GM10266 (cell line): ENCODE measurements around the gene RAD54L2.
A peak's percentile ranks its signal among the peaks of the same experiment; 100 is the strongest.
"Not testable (repeated sequence)": the region's sequence is repeated elsewhere in the genome, so short reads cannot be mapped to it uniquely, and the experiment has no call there.

ENCODE experiments used
- DNase-seq: peaks from one replicate; pipeline ENCODE4 v3.0.0; 2012; ENCODE audit errors: extremely low spot score
- CTCF ChIP-seq: IDR thresholded peaks from 2 replicates; pipeline ENCODE4 v1.5.1; 2012; ENCODE audit warnings: mild to moderate bottlenecking, low read depth; ENCODE audit not compliant: control insufficient read depth, insufficient read depth; ENCODE audit errors: missing control alignments

The RAD54L2 gene

GRCh38 chr3:51503007-51503406 is 35.5 kb upstream of the RAD54L2 start:
- no peak for TF ChIP-seq CTCF
- DNase-seq = no peak

DNA sequence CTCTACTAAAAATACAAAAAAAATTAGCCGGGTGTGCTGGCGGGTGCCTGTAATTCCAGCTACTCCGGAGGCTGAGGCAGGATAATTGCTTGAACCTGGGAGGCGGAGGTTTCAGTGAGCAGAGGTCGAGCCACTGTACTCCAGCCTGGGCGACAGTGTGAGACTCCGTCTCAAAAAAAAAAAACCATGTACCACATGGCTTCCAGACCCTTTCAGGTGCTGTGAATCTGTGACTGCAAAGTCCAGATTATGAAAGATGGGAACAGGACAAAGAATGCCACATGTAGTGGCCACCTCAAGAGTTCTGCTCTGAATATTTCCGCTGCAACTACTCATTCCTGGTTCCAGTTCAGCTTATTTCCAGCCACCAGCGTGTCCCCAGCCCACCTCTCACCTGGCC is 30.3 kb upstream of the RAD54L2 start:
- TF ChIP-seq CTCF = no peak

GRCh38 chr3:51510996-51511395 is 27.5 kb upstream of the RAD54L2 start:
- no peak for DNase-seq
- no peak for TF ChIP-seq CTCF

More for the DNA sequence above, 30.3 kb upstream of the RAD54L2 start:
- DNase-seq = no peak

DNA sequence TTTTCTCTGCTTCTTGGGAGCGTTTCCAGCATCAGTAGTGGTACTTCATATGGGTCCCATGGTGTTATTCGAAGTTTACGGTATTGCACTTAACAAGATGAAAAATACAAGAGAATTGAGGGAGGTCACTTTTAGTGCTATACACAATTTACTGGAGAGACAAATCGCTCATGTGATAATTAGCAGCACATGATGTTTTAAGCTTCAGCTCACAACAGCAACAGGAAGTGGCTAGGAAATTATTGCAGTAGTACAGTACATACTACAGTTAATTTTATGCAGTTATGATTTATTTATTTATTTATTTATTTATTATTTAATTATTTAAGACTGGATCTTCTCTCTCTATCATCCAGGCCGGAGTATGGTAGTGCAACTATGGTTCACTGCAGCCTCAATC is 24.3 kb upstream of the RAD54L2 start:
- no peak for DNase-seq
- no peak for TF ChIP-seq CTCF

DNA sequence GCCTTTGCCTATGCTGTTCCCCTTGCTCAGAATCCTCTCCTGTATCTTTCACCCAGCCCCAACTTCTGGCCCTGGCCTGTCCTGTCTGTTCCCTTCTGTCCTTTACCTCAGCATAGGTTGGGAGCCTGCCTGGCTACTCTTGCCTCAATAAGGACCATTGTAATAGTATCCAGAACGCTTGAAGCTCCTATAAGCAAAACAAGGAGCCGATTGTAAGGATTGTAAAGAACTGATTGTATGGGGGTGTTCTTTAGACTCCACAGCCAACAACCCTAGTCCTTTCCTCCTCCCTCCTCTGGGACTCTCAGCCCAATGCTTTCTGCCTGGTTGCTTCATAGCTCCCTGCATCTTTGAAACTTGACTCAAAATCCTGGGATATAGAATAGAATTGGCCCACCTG is 18.7 kb upstream of the RAD54L2 start:
- no peak for TF ChIP-seq CTCF
- DNase-seq = no peak

DNA sequence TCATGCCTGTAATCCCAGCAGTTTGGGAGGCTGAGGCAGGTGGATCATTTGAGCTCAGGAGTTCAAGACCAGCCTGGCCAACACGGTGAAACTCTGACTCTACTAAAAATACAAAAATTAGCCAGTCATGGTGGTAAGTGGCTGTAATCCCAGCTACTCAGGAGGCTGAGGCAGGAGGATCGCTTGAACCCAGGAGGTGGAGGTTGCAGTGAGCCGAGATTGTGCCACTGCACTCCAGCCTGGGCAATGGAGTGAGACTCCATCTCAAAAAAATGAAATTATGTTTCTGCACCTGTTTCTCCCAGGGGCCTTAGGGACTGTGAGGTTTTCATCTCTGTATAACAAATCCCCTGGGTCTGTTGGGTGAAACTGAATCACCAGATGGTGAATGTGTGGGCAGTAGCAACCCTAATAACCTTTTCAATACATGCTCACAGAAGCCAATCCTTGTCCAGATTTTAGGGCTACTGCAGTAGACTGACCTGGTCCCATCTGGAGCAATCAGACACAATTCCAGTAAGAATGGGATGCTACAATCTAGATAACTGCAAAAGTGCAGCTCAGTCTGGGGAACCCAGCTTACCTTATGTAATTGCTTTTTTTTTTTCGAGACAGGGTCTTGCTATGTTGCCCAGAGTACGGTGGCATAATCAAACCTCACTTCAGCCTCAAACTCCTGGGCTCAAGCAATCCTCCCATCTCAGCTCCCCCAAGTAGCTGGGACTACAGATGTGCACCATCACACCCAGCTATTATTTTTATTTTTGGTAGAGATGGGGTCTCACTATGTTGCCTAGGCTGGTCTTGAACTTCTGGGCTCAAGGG is 17.4 kb upstream of the RAD54L2 start:
- DNase-seq = peak; percentile 49

DNA sequence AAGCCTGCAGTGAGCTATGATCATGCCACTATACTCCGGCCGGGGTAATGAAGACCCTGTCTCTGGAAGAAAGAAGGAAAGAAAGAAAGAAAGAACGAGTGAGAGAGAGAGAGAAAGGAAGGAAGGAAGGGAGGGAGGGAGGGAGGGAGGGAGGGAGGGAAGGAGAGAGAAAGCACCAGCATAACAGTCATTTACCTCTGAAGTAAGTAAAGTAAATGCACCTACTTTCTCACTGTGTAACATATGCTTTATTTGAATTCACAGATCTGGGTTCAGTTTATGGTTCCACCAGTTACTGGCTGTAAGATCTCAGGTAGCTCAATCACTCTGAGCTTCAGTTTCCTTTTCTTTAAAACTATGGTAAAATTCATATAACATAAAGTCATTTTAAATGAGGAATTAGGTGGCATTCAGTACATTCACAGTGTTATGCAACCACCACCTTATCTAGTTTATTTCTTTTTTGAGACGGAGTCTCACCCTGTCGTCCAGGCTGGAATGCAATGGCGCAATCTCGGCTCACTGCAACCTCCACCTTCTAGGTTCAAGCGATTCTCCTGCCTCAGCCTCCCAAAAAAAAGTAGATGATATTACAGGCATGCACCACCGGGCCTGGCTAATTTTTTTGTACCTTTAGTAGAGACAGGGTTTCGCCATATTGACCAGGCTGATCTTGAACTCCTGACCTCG is 16.1 kb upstream of the RAD54L2 start:
- TF ChIP-seq CTCF = no peak
- DNase-seq = no peak

- DNase-seq = not testable (repeated sequence)
Measured at GRCh38 chr3:51524874-51525273, 13.6 kb upstream of the RAD54L2 start.
